IPS DF 6.9 (cell line): ENCODE data around the gene TSPO.

ENCODE experiments used
- DNase-seq: peaks from one replicate; pipeline ENCODE4 v3.0.0-alpha.2; 2013; ENCODE audit warnings: low read depth, low spot score
- H3K27ac ChIP-seq: one replicate; pipeline ENCODE4 v1.5.1; 2013; ENCODE audit warnings: low read length, control low read depth
- H3K27me3 ChIP-seq: 2 replicates; pipeline ENCODE4 v1.6.1; 2013; ENCODE audit warnings: mild to moderate bottlenecking, low read length; ENCODE audit not compliant: control insufficient read depth, insufficient read depth
- H3K36me3 ChIP-seq: 2 replicates; pipeline ENCODE4 v1.6.1; 2013; ENCODE audit warnings: low read length; ENCODE audit not compliant: control insufficient read depth, insufficient read depth
- H3K4me1 ChIP-seq: 2 replicates; pipeline ENCODE4 v1.6.1; 2013; ENCODE audit warnings: low read length; ENCODE audit not compliant: control insufficient read depth, insufficient read depth
- H3K4me3 ChIP-seq: 2 replicates; pipeline ENCODE4 v1.5.1; 2013; ENCODE audit warnings: mild to moderate bottlenecking, low read length
- H3K9me3 ChIP-seq: 2 replicates; pipeline ENCODE4 v1.6.1; 2013; ENCODE audit warnings: low read length, inconsistent platforms; ENCODE audit not compliant: control insufficient read depth, insufficient read depth
- WGBS: extraction: QIAGEN DNeasy Blood & Tissue Kit; methylation state at CpG from one replicate; pipeline ENCODE4 v1.1.7; 2013; ENCODE audit warnings: mixed read lengths, missing lambda C conversion rate; ENCODE audit not compliant: insufficient read length, insufficient coverage; 5-methylcytosine and 5-hydroxymethylcytosine counted together

The TSPO gene

GRCh38 chr22:43179146-43179910 lies 28.0 kb downstream of the TSPO start:
- no peak for DNase-seq
- no CpG with 5 or more reads among the region's 25 CpGs for WGBS
- no peaks in the 10 kb centered on the region for H3K9me3 ChIP-seq
- no peaks in the 10 kb centered on the region for H3K4me1 ChIP-seq
- H3K27me3 ChIP-seq: no peaks in the 10 kb centered on the region
- H3K4me3 ChIP-seq: no peak overlapping the region
- H3K36me3 ChIP-seq: peaks cover 52% of the 10 kb centered on the region
- no peak overlapping the region for H3K27ac ChIP-seq

- no peaks in the 10 kb centered on the region for H3K4me1 ChIP-seq
- H3K27ac ChIP-seq: no peak overlapping the region
- DNase-seq: no peak
- H3K36me3 ChIP-seq: peaks cover 46% of the 10 kb centered on the region
- no peaks in the 10 kb centered on the region for H3K27me3 ChIP-seq
- no peaks in the 10 kb centered on the region for H3K9me3 ChIP-seq
- WGBS: no CpG with 5 or more reads among the region's 15 CpGs
- no peak overlapping the region for H3K4me3 ChIP-seq
Measured at GRCh38 chr22:43179911-43180195, 28.5 kb downstream of the TSPO start.

GRCh38 chr22:43180670-43181069 lies 29.3 kb downstream of the TSPO start:
- no CpG with 5 or more reads among the region's 15 CpGs for WGBS
- H3K27ac ChIP-seq: no peak overlapping the region
- DNase-seq: no peak
- peaks cover 40% of the 10 kb centered on the region for H3K36me3 ChIP-seq
- no peak overlapping the region for H3K4me3 ChIP-seq
- no peaks in the 10 kb centered on the region for H3K9me3 ChIP-seq
- H3K27me3 ChIP-seq: no peaks in the 10 kb centered on the region
- H3K4me1 ChIP-seq: peaks cover 4% of the 10 kb centered on the region

GRCh38 chr22:43181321-43182076 lies 30.1 kb downstream of the TSPO start:
- H3K4me1 ChIP-seq: peaks cover 4% of the 10 kb centered on the region
- WGBS: no CpG with 5 or more reads among the region's 13 CpGs
- no peak overlapping the region for H3K4me3 ChIP-seq
- DNase-seq: no peak
- no peak overlapping the region for H3K27ac ChIP-seq
- H3K9me3 ChIP-seq: no peaks in the 10 kb centered on the region
- no peaks in the 10 kb centered on the region for H3K27me3 ChIP-seq
- peaks cover 34% of the 10 kb centered on the region for H3K36me3 ChIP-seq

- H3K27ac ChIP-seq: no peak overlapping the region
- H3K4me3 ChIP-seq: no peak overlapping the region
- no peaks in the 10 kb centered on the region for H3K27me3 ChIP-seq
- peaks cover 34% of the 10 kb centered on the region for H3K36me3 ChIP-seq
- peaks cover 4% of the 10 kb centered on the region for H3K4me1 ChIP-seq
- no peaks in the 10 kb centered on the region for H3K9me3 ChIP-seq
- DNase-seq: no peak
- no CpG with 5 or more reads among the region's 10 CpGs for WGBS
Measured at GRCh38 chr22:43182118-43182517, 30.8 kb downstream of the TSPO start.

GRCh38 chr22:43182726-43183125 lies 31.4 kb downstream of the TSPO start:
- H3K36me3 ChIP-seq: peaks cover 32% of the 10 kb centered on the region
- WGBS: no CpG with 5 or more reads among the region's 17 CpGs
- H3K27me3 ChIP-seq: no peaks in the 10 kb centered on the region

GRCh38 chr22:43183496-43184277 lies 32.3 kb downstream of the TSPO start:
- Histone ChIP-seq H3K4me1 (peaks cover 4% of the 10 kb centered on the region), H3K9me3 (no peaks in the 10 kb centered on the region), H3K27me3 (no peaks in the 10 kb centered on the region), H3K27ac (no peak overlapping the region), H3K4me3 (no peak overlapping the region), H3K36me3 (peaks cover 30% of the 10 kb centered on the region)
- no peak for DNase-seq
- no CpG with 5 or more reads among the region's 12 CpGs for WGBS

More at GRCh38 chr22:43182726-43183125, 31.4 kb downstream of the TSPO start:
- Histone ChIP-seq H3K27ac (no peak overlapping the region), H3K4me1 (peaks cover 4% of the 10 kb centered on the region), H3K9me3 (no peaks in the 10 kb centered on the region), H3K4me3 (no peak overlapping the region)
- no peak for DNase-seq

GRCh38 chr22:43185860-43186261 lies 34.5 kb downstream of the TSPO start:
- no peak for DNase-seq
- Histone ChIP-seq H3K9me3 (no peaks in the 10 kb centered on the region), H3K27ac (no peak overlapping the region), H3K4me3 (peak overlapping the region; percentile 96; the same call in 1 of the 2 replicates), H3K27me3 (no peaks in the 10 kb centered on the region), H3K36me3 (peaks cover 9% of the 10 kb centered on the region), H3K4me1 (peaks cover 4% of the 10 kb centered on the region)
- WGBS: no CpG with 5 or more reads among the region's 12 CpGs

- H3K4me3 ChIP-seq: peak within 1 kb of the TSS; percentile 96
- no peak within 1 kb of the TSS for H3K27ac ChIP-seq
- H3K27me3 ChIP-seq: no peaks in the 10 kb centered on the region
- no peak for DNase-seq
- H3K4me1 ChIP-seq: peaks cover 4% of the 10 kb centered on the region
- H3K9me3 ChIP-seq: no peaks in the 10 kb centered on the region
- no CpG with 5 or more reads among the region's 87 CpGs for WGBS
- peaks cover 4% of the 10 kb centered on the region; the same call in 1 of the 2 replicates for H3K36me3 ChIP-seq
Measured at GRCh38 chr22:43186272-43187170, 35.2 kb downstream of the TSPO start, which contains the start of gene TTLL12. Gene TTLL12 (minus strand): TSS chr22:43187134. CDS start chr22:43187069, 65 bp downstream.
